HepG2 (cell line): ENCODE results near the gene ARHGEF6. TPM values are rescaled to one million over a fixed set of nuclear protein-coding genes. Genes with fewer than 3 reads are reported as not detected.

Source experiments
- ATAC-seq: fragments of 200-7000 bp; cut with Tn5 transposase; 3 replicates; pipeline ENCODE4 v1.9.1; 2020; ENCODE audit warnings: mild to moderate bottlenecking, moderate library complexity
- BruUV-seq: library from RNA; stranded (reverse); fragments of 400-500 nt; replicated peaks from 2 replicates; lab custom pipeline; 2021; lab: Mats Ljungman, UMichigan
- CTCF ChIA-PET: fragments of 300-600 bp; formaldehyde crosslinking; extraction: SDS; loops from one replicate; lab custom pipeline; 2021; ENCODE audit warnings: low total read pairs, inconsistent platforms, low intra/inter-chr PET ratio; lab: Yijun Ruan, JAX
- POLR2A ChIA-PET: fragments of 350-600 bp; sonication (Branson Sonifier 250); formaldehyde crosslinking; loops from one replicate; lab custom pipeline; 2020; ENCODE audit warnings: antibody characterized with exemption, inconsistent platforms; lab: Yijun Ruan, JAX
- DNase-seq: peaks from one replicate; pipeline ENCODE4 v3.0.0-alpha.2; 2015; ENCODE audit warnings: low spot score
- FAIRE-seq: peaks from 3 replicates; lab custom pipeline; 2011; peaks lifted over from hg19 to GRCh38; lab: Jason Lieb, UNC
- H2AFZ ChIP-seq: one replicate; pipeline ENCODE4 v1.6.1; 2011; ENCODE audit warnings: low read length, inconsistent platforms
- H3K27ac ChIP-seq: fragments of 300-600 bp; 3 replicates; pipeline ENCODE4 v1.8.0; 2011; ENCODE audit warnings: mixed run types, mild to moderate bottlenecking, mixed read lengths, low read length, inconsistent platforms; ENCODE audit not compliant: insufficient read depth; ENCODE audit errors: extremely low read length
- H3K27me3 ChIP-seq, 2 experiments: fragments of 200-600 bp in 1 of 2; 2 replicates in 1 of 2; 3 replicates in 1 of 2; pipeline versions ENCODE4 v1.6.0 to v1.8.0; 2011; ENCODE audit warnings: low read length in 2 of 2, mild to moderate bottlenecking in 2 of 2, moderate library complexity in 2 of 2, inconsistent platforms in 1 of 2; ENCODE audit not compliant: insufficient read depth in 2 of 2, control insufficient read depth in 1 of 2
- H3K36me3 ChIP-seq, 2 experiments: fragments of 200-600 bp in 1 of 2; replicated peaks in 1 of 2; 2 replicates in 1 of 2; 3 replicates in 1 of 2; pipeline versions ENCODE4 v1.5.1 to v1.8.0; 2011; ENCODE audit warnings: low read length in 2 of 2, inconsistent platforms in 1 of 2; ENCODE audit not compliant: insufficient read depth in 2 of 2, control insufficient read depth in 1 of 2
- H3K4me1 ChIP-seq: 2 replicates; pipeline ENCODE4 v1.5.1; 2012; ENCODE audit warnings: low read length, inconsistent platforms; ENCODE audit not compliant: insufficient read depth
- H3K4me2 ChIP-seq: 2 replicates; pipeline ENCODE4 v1.6.0; 2011; ENCODE audit warnings: low read depth, low read length, inconsistent platforms
- H3K4me3 ChIP-seq, 3 experiments: fragments of 200-600 bp in 1 of 3; sonication (generic), shearing (Covaris generic) in 1 of 3; replicated peaks in 1 of 3; 2 replicates each; pipeline ENCODE4 v1.5.1; 2011 to 2016; ENCODE audit warnings: low read length in 3 of 3, inconsistent platforms in 2 of 3, low read depth in 2 of 3, mild to moderate bottlenecking in 2 of 3, control low read depth in 1 of 3, mixed read lengths in 1 of 3; ENCODE audit not compliant: insufficient read depth in 1 of 3
- H3K79me2 ChIP-seq: one replicate; pipeline ENCODE4 v1.6.1; 2011; ENCODE audit warnings: low read length, inconsistent platforms; ENCODE audit not compliant: insufficient read depth
- H3K9ac ChIP-seq: 2 replicates; pipeline ENCODE4 v1.6.0; 2011; ENCODE audit warnings: mild to moderate bottlenecking, low read depth, low read length, inconsistent platforms; ENCODE audit not compliant: insufficient read depth
- H3K9me3 ChIP-seq: 2 replicates; pipeline ENCODE4 v1.5.1; 2012; ENCODE audit warnings: mild to moderate bottlenecking, low read length
- H4K20me1 ChIP-seq: 2 replicates; pipeline ENCODE4 v1.6.0; 2011; ENCODE audit warnings: inconsistent platforms, mild to moderate bottlenecking, low read length, moderate library complexity; ENCODE audit not compliant: insufficient read depth
- CTCF ChIP-seq: sonication (generic); formaldehyde crosslinking; IDR thresholded peaks from 2 replicates; pipeline ENCODE4 v1.5.0; 2020; ENCODE audit warnings: mild to moderate bottlenecking, missing genetic modification reagents, moderate library complexity
- EP300 ChIP-seq, 3 experiments: sonication (generic) in 1 of 3; formaldehyde crosslinking in 1 of 3; IDR thresholded peaks; 2 replicates each; pipeline versions ENCODE4 v1.5.1 to v1.6.1; 2011 to 2020; ENCODE audit warnings: low read depth in 2 of 3, low read length in 2 of 3, borderline replicate concordance in 1 of 3, improper control_type of control experiment in 1 of 3, mild to moderate bottlenecking in 1 of 3, missing genetic modification reagents in 1 of 3, moderate library complexity in 1 of 3
- KDM2A ChIP-seq: sonication (generic); formaldehyde crosslinking; IDR thresholded peaks from 2 replicates; pipeline ENCODE4 v1.4.0; 2020; ENCODE audit warnings: low read depth, missing genetic modification reagents, borderline replicate concordance
- NKX3-1 ChIP-seq: sonication (generic); formaldehyde crosslinking; IDR thresholded peaks from 2 replicates; pipeline ENCODE4 v1.5.0; 2020; ENCODE audit warnings: missing genetic modification reagents
- SIN3A ChIP-seq: IDR thresholded peaks from 2 replicates; pipeline ENCODE4 v1.6.1; 2011; ENCODE audit warnings: low read depth, mild to moderate bottlenecking, control low read depth, low read length, borderline replicate concordance
- STAG1 ChIP-seq: sonication (generic); formaldehyde crosslinking; IDR thresholded peaks from 2 replicates; pipeline ENCODE4 v1.4.0; 2020; ENCODE audit warnings: missing genetic modification reagents
- SUZ12 ChIP-seq: fragments of 150-350 bp; IDR thresholded peaks from 2 replicates; pipeline ENCODE4 v1.6.1; 2014; ENCODE audit warnings: low read depth, low read length
- YEATS2 ChIP-seq: sonication (generic); formaldehyde crosslinking; IDR thresholded peaks from 2 replicates; pipeline ENCODE4 v1.4.0; 2020; ENCODE audit warnings: missing genetic modification reagents, borderline replicate concordance
- ZNF263 ChIP-seq: sonication (generic); formaldehyde crosslinking; IDR thresholded peaks from 2 replicates; pipeline ENCODE4 v1.4.0; 2020; ENCODE audit warnings: missing genetic modification reagents
- ZNF550 ChIP-seq: sonication (generic); formaldehyde crosslinking; IDR thresholded peaks from 2 replicates; pipeline ENCODE4 v1.4.0; 2020; ENCODE audit warnings: mild to moderate bottlenecking, missing genetic modification reagents, borderline replicate concordance
- WGBS: methylation state at CpG from one replicate; pipeline ENCODE4 v1.1.6; 2017; ENCODE audit warnings: low lambda C conversion rate; 5-methylcytosine and 5-hydroxymethylcytosine counted together
- in situ Hi-C: cut with HindIII; loops from 2 replicates; pipeline ENCODE4 v1.10.0; 2017; ENCODE audit warnings: low pct_unique_long_range_greater_than_20kb; ENCODE audit not compliant: extremely low pct_ligation_motif_present
- intact Hi-C: fragments of 100-400 bp; cut with micrococcal nuclease; formaldehyde crosslinking; loops from one replicate; pipeline ENCODE4 v1.10.0; 2022; ENCODE audit not compliant: unreplicated experiment
- polyA plus RNA-seq, 8 experiments: library from polyadenylated mRNA; depleted of rRNA in 3 of 8; stranded (reverse) in 7 of 8; unstranded in 1 of 8; fragments of >200 nt; fragmentation: Illumina TruSeq in 4 of 8; extraction: Trizol in 4 of 8; gene quantifications; 2 replicates each; pipeline versions ENCODE4 v1.2.1 to v1.2.3, GENCODE V29; 2011 to 2016; ENCODE audit warnings: low read depth in 4 of 8, missing spikeins in 1 of 8, mixed read lengths in 1 of 8; ENCODE audit not compliant: insufficient read depth in 1 of 8
- total RNA-seq, 5 experiments: library from RNA; depleted of rRNA; stranded (reverse); fragments of >200 nt; fragmentation: Illumina TruSeq; extraction: Trizol; gene quantifications; 2 replicates each; pipeline ENCODE4 v1.2.3, GENCODE V29; 2016; ENCODE audit warnings: low read depth in 1 of 5

The ARHGEF6 gene
- total and polyA plus RNA-seq, 2 of the 13 experiments (the other 11 are each of a cell fraction or from before 2014, with no cell fraction given) = 0.03 TPM; not detected in 1

GRCh38 chrX:136712650-136713310 is 68.0 kb downstream of the ARHGEF6 start:
- H4K20me1 ChIP-seq = no peaks in the 10 kb centered on the region
- DNase-seq (no peak), ATAC-seq (no peak), FAIRE-seq (no peak)
- H3K9ac ChIP-seq = no peak overlapping the region
- H3K4me2 ChIP-seq = no peak overlapping the region
- no peaks in the 10 kb centered on the region for H3K79me2 ChIP-seq
- H2AFZ ChIP-seq = no peak overlapping the region
- H3K9me3 ChIP-seq = no peaks in the 10 kb centered on the region
- CTCF ChIA-PET = no interaction called here
- no peak overlapping the region for H3K27ac ChIP-seq
- H3K4me3 ChIP-seq = no peak overlapping the region
- POLR2A ChIA-PET = no interaction called here
- no TSS peak for BruUV-seq
- H3K4me1 ChIP-seq = no peaks in the 10 kb centered on the region
- in situ Hi-C loops (loop anchor here (25.0 kb wide), 1 partner anchor 200 kb away; no protein-coding TSS in a partner anchor), intact Hi-C loops (loop anchor here (5.0 kb wide), 1 partner anchor 340 kb away; no protein-coding TSS in a partner anchor)
- no peaks in the 10 kb centered on the region for H3K27me3 ChIP-seq
- TF ChIP-seq NKX3-1 (CRISPR knock-in tag) (no peak), YEATS2 (CRISPR knock-in tag) (no peak), ZNF550 (CRISPR knock-in tag) (no peak), SUZ12 (no peak), KDM2A (CRISPR knock-in tag) (no peak), SIN3A (no peak), ZNF263 (CRISPR knock-in tag) (no peak)
- no peaks in the 10 kb centered on the region for H3K36me3 ChIP-seq

DNA sequence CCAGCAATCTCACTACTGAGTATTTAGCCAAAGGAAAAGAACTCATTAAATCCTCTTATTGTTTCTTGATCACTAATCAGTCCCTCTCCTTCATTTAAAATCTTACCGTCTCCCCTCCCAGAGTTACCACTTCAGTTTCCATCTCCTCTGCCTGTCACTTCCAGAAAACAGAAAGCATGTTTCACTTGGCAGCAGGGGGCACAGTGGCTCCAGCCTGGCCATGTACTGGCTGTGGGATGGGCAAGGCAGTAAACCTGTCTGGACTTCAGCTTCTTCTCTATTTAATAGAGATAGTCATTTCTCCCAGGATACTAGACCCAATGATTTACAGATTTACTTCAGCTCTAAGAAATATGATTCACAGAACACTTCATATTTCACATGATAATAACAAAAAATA is 69.6 kb downstream of the ARHGEF6 start:
- FAIRE-seq = peak; percentile 49
- ChIA-PET CTCF (no interaction called here), POLR2A (no interaction called here)
- TF ChIP-seq CTCF (CRISPR knock-in tag) (peak; percentile 55), EP300 (IDR thresholded peaks at IDR 0.05; ENCODE audit: low read depth in 2 of 2, low read length in 2 of 2) (no peak), EP300 (CRISPR knock-in tag; IDR thresholded peaks at IDR 0.05; ENCODE audit: borderline replicate concordance) (no peak), STAG1 (CRISPR knock-in tag) (peak; percentile 52)
- H4K20me1 ChIP-seq = no peaks in the 10 kb centered on the region
- no peak for DNase-seq
- no peaks in the 10 kb centered on the region for H3K27me3 ChIP-seq
- H3K9ac ChIP-seq = no peak overlapping the region
- H3K4me1 ChIP-seq = no peaks in the 10 kb centered on the region
- BruUV-seq = no TSS peak
- no peaks in the 10 kb centered on the region for H3K9me3 ChIP-seq
- H3K4me3 ChIP-seq = no peak overlapping the region
- ATAC-seq = peak; percentile 54; the same call in 2 of the 3 replicates
- intact Hi-C loops = loop anchor here (1.0 to 5.0 kb wide), 2 partner anchors 214 to 341 kb away; no protein-coding TSS in a partner anchor
- no peak overlapping the region for H3K4me2 ChIP-seq
- no peaks in the 10 kb centered on the region for H3K79me2 ChIP-seq
- H3K36me3 ChIP-seq = no peaks in the 10 kb centered on the region
- H3K27ac ChIP-seq = no peak overlapping the region
- H2AFZ ChIP-seq = no peak overlapping the region
- in situ Hi-C loops = loop anchor here (25.0 kb wide), 1 partner anchor 201 kb away; no protein-coding TSS in a partner anchor
- WGBS = 8% methylated on average over 1 of the region's 1 CpG
